HS-5 (cell line): ENCODE data around the gene LAGE3.

Experiments used
- DNase-seq: peaks from one replicate; pipeline ENCODE4 v3.0.0-alpha.2; 2012; ENCODE audit warnings: low read depth

Gene LAGE3

GRCh38 chrX:154478728-154479622 is at the start of gene LAGE3:
Gene LAGE3 (minus strand): TSS chrX:154479281. CDS start chrX:154478915, 366 bp downstream.
- peak; percentile 56 for DNase-seq

- DNase-seq: no peak
These were observed 48.0 kb upstream of the LAGE3 start for GRCh38 chrX:154526901-154527675.

GRCh38 chrX:154525606-154526490 is 46.8 kb upstream of the LAGE3 start:
- DNase-seq: no peak

GRCh38 chrX:154519389-154519788 is 40.3 kb upstream of the LAGE3 start:
- no peak for DNase-seq

GRCh38 chrX:154517101-154517781 is 38.2 kb upstream of the LAGE3 start:
- DNase-seq: no peak

- no peak for DNase-seq
These were observed 37.6 kb upstream of the LAGE3 start for GRCh38 chrX:154516656-154517100.

- no peak for DNase-seq
These were observed 37.0 kb upstream of the LAGE3 start, which contains the start of gene FAM3A for GRCh38 chrX:154515966-154516655. Gene FAM3A (minus strand): TSS chrX:154516232. CDS start chrX:154515772, 460 bp downstream.

GRCh38 chrX:154515090-154515965 is 36.2 kb upstream of the LAGE3 start:
- DNase-seq: no peak

- DNase-seq: no peak
These were observed 34.6 kb upstream of the LAGE3 start for GRCh38 chrX:154513716-154514115.

GRCh38 chrX:154512879-154513553 is 33.9 kb upstream of the LAGE3 start:
- no peak for DNase-seq

GRCh38 chrX:154511761-154512160 is 32.7 kb upstream of the LAGE3 start:
- DNase-seq: no peak

GRCh38 chrX:154509455-154509854 is 30.4 kb upstream of the LAGE3 start:
- DNase-seq: no peak

GRCh38 chrX:154508384-154508745 is 29.3 kb upstream of the LAGE3 start:
- no peak for DNase-seq

GRCh38 chrX:154507673-154508383 is 28.7 kb upstream of the LAGE3 start:
- DNase-seq: no peak

- DNase-seq: no peak
These were observed 27.6 kb upstream of the LAGE3 start for GRCh38 chrX:154506483-154507332.

GRCh38 chrX:154505734-154506133 is 26.7 kb upstream of the LAGE3 start:
- no peak for DNase-seq

GRCh38 chrX:154502989-154503388 is 23.9 kb upstream of the LAGE3 start:
- no peak for DNase-seq

- DNase-seq: no peak
These were observed 23.0 kb upstream of the LAGE3 start for GRCh38 chrX:154502098-154502497.
